Left hindlimb (tissue), 1 donor: Measurements from ENCODE around the gene SOBP.

Source experiments
- DNase-seq: peaks from one replicate; pipeline ENCODE4 v3.0.0-alpha.2; 2018

The SOBP gene

GRCh38 chr6:107554918-107555317 lies 65.0 kb downstream of the SOBP start:
- no peak for DNase-seq

GRCh38 chr6:107555449-107555848 lies 65.5 kb downstream of the SOBP start:
- no peak for DNase-seq

GRCh38 chr6:107556082-107556481 lies 66.2 kb downstream of the SOBP start:
- DNase-seq, result no peak

GRCh38 chr6:107557698-107558097 lies 67.8 kb downstream of the SOBP start:
- DNase-seq, result no peak

- DNase-seq, result peak; percentile 42
Observed at GRCh38 chr6:107560657-107561056, 70.7 kb downstream of the SOBP start.

GRCh38 chr6:107561306-107561705 lies 71.4 kb downstream of the SOBP start:
- DNase-seq, result peak; percentile 74

GRCh38 chr6:107563694-107564588 lies 74.0 kb downstream of the SOBP start:
- DNase-seq, result no peak

- DNase-seq, result no peak
Observed at GRCh38 chr6:107564589-107564951, 74.7 kb downstream of the SOBP start.

- no peak for DNase-seq
Observed at GRCh38 chr6:107565165-107565723, 75.3 kb downstream of the SOBP start.

GRCh38 chr6:107567643-107568042 lies 77.7 kb downstream of the SOBP start:
- no peak for DNase-seq

GRCh38 chr6:107569473-107569872 lies 79.6 kb downstream of the SOBP start:
- DNase-seq, result no peak

- no peak for DNase-seq
Observed at GRCh38 chr6:107571354-107571753, 81.4 kb downstream of the SOBP start.

GRCh38 chr6:107572886-107573285 lies 83.0 kb downstream of the SOBP start:
- DNase-seq, result no peak

GRCh38 chr6:107574856-107575255 lies 84.9 kb downstream of the SOBP start:
- no peak for DNase-seq

GRCh38 chr6:107576852-107577251 lies 86.9 kb downstream of the SOBP start:
- no peak for DNase-seq

- no peak for DNase-seq
Observed at GRCh38 chr6:107578642-107579341, 88.9 kb downstream of the SOBP start.

- no peak for DNase-seq
Observed at GRCh38 chr6:107579456-107580056, 89.6 kb downstream of the SOBP start.

GRCh38 chr6:107582086-107582485 lies 92.2 kb downstream of the SOBP start:
- no peak for DNase-seq

- no peak for DNase-seq
Observed at GRCh38 chr6:107584726-107585125, 94.8 kb downstream of the SOBP start.

GRCh38 chr6:107585815-107586435 lies 96.0 kb downstream of the SOBP start:
- no peak for DNase-seq

GRCh38 chr6:107587451-107587850 lies 97.5 kb downstream of the SOBP start:
- DNase-seq, result no peak

- DNase-seq, result no peak
Observed at GRCh38 chr6:107589199-107589598, 99.3 kb downstream of the SOBP start.

- DNase-seq, result no peak
Observed at GRCh38 chr6:107589934-107590333, 100.0 kb downstream of the SOBP start.
